Testis (tissue), 2 donors: Measurements from ENCODE around the gene SLC38A10.

Source experiments
- POLR2A ChIP-seq: fragments of 450-650 bp; IDR thresholded peaks from one replicate; pipeline ENCODE4 v1.6.1; 2017; ENCODE audit warnings: antibody characterized with exemption, mild to moderate bottlenecking, moderate library complexity
- TF ChIP-seq, protein P1 (sequence below), 3 experiments: fragments of 450-650 bp in 2 of 3; fragments of 200-600 bp in 1 of 3; sonication (generic) in 1 of 3; IDR thresholded peaks; one replicate each; pipeline ENCODE4 v1.5.1; 2016 to 2019; ENCODE audit warnings: antibody characterized with exemption in 3 of 3, mild to moderate bottlenecking in 2 of 3, moderate library complexity in 1 of 3

DNA sequence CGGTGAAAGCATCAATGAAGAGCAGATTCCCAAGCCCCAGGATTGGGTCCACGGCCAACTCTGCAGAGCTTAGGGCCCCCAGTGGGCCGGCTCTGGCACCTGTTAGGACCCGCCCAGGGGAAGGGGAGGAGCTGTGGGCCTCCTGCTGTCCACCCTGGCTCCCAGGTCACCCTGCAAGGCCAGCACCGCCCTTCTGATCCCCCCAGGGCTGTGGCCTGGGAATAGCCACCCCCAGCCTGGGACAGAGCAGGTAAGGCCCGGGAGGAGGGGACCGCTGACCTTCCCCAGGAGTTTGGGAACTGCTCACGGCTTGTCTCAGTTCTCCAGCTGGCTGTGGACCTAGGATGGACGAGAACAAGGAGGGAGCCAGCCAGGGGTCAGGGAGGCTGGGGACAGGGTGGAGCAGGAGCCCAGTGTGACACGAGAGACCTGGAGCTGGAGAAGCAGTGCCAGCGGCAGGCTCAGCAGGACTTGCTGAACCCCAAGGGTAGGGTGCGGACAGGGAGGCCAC lies 39.3 kb upstream of the SLC38A10 start:
- TF ChIP-seq, protein P1, sequence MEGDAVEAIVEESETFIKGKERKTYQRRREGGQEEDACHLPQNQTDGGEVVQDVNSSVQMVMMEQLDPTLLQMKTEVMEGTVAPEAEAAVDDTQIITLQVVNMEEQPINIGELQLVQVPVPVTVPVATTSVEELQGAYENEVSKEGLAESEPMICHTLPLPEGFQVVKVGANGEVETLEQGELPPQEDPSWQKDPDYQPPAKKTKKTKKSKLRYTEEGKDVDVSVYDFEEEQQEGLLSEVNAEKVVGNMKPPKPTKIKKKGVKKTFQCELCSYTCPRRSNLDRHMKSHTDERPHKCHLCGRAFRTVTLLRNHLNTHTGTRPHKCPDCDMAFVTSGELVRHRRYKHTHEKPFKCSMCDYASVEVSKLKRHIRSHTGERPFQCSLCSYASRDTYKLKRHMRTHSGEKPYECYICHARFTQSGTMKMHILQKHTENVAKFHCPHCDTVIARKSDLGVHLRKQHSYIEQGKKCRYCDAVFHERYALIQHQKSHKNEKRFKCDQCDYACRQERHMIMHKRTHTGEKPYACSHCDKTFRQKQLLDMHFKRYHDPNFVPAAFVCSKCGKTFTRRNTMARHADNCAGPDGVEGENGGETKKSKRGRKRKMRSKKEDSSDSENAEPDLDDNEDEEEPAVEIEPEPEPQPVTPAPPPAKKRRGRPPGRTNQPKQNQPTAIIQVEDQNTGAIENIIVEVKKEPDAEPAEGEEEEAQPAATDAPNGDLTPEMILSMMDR (IDR thresholded peaks at IDR 0.05): no peak
- TF ChIP-seq POLR2A: no peak
